C4-2B (cell line): ENCODE results near the gene MYZAP.

ENCODE experiments used
- CTCF ChIP-seq: fragments of 450-650 bp; conservative IDR thresholded peaks from 2 replicates; pipeline ENCODE4 v1.5.1; 2017; ENCODE audit warnings: mild to moderate bottlenecking
- ZFX ChIP-seq: fragments of 450-650 bp; IDR thresholded peaks from 2 replicates; pipeline ENCODE4 v1.6.1; 2017

- no peak for TF ChIP-seq CTCF
- TF ChIP-seq ZFX, result no peak
Measured at GRCh38 chr15:57611123-57611522, 19.4 kb downstream of the MYZAP start.
